ENCODE measurements around the gene UNC5CL. TPM values are rescaled to one million over a fixed set of nuclear protein-coding genes. Genes with fewer than 3 reads are reported as not detected.
A peak's percentile ranks its signal among the peaks of the same experiment; 100 is the strongest.

UNC5CL gene
- total RNA-seq, 1 experiment from 2014 or later = 5.5 TPM

- peaks cover 26% of the 10 kb centered on the region for H3K4me1 Mint-ChIP-seq (ENCODE audit: low read depth, unreplicated experiment)
- Histone ChIP-seq H3K36me3 (ENCODE audit: control insufficient read depth, insufficient read depth, low read length) (no peaks in the 10 kb centered on the region), H3K27me3 (replicated peaks; ENCODE audit: control insufficient read depth, insufficient read depth, low read length) (no peaks in the 10 kb centered on the region), H3K4me3 (ENCODE audit: low read depth, low read length) (no peak overlapping the region), H3K4me1 (peaks cover 21% of the 10 kb centered on the region), H3K9me3 (no peaks in the 10 kb centered on the region)
- peak in 1 of 2 experiments; percentile 26 for DNase-seq
- no peaks in the 10 kb centered on the region for H3K36me3 Mint-ChIP-seq (ENCODE audit: insufficient read depth, unreplicated experiment)
- no peak overlapping the region for H3K4me3 Mint-ChIP-seq (ENCODE audit: unreplicated experiment)
- intact Hi-C loops (cut with micrococcal nuclease; ENCODE audit: unreplicated experiment) = no loop called here
- ChIA-PET POLR2A (no interaction called here), CTCF (interaction anchor here (0.9 kb wide), 1 partner anchor 82 kb away, joined by 3 read pairs; the partner anchor contains the start of genes NFYA and OARD1)
- TF ChIP-seq CTCF (IDR thresholded peaks at IDR 0.05; ENCODE audit: insufficient read depth in 1 of 2, low read depth in 1 of 2, low read length in 1 of 2, severe bottlenecking in 1 of 2, unreplicated experiment in 1 of 2) = peak; percentile 30 to 44
- H3K27me3 Mint-ChIP-seq (ENCODE audit: insufficient read depth, unreplicated experiment) = no peaks in the 10 kb centered on the region
- H3K9me3 Mint-ChIP-seq (ENCODE audit: unreplicated experiment) = no peaks in the 10 kb centered on the region
- no peak overlapping the region for H3K27ac Mint-ChIP-seq (ENCODE audit: unreplicated experiment)
- BruUV-seq (replicated peaks) = no TSS peak
These were observed 48.7 kb downstream of the UNC5CL start for GRCh38 chr6:40990301-40990700.

GRCh38 chr6:40989204-40990169 is 49.5 kb downstream of the UNC5CL start:
- no peaks in the 10 kb centered on the region for H3K27me3 Mint-ChIP-seq (ENCODE audit: insufficient read depth, unreplicated experiment)
- ChIA-PET POLR2A (no interaction called here), CTCF (interaction anchor here (0.9 kb wide), 1 partner anchor 83 kb away, joined by 3 read pairs; the partner anchor contains the start of genes NFYA and OARD1)
- no peak overlapping the region for H3K4me3 ChIP-seq (ENCODE audit: low read depth, low read length)
- H3K36me3 Mint-ChIP-seq (ENCODE audit: insufficient read depth, unreplicated experiment) = no peaks in the 10 kb centered on the region
- H3K4me1 Mint-ChIP-seq (ENCODE audit: low read depth, unreplicated experiment) = peaks cover 26% of the 10 kb centered on the region
- no peak for DNase-seq
- no peak overlapping the region for H3K4me3 Mint-ChIP-seq (ENCODE audit: unreplicated experiment)
- BruUV-seq (replicated peaks) = no TSS peak
- intact Hi-C loops (cut with micrococcal nuclease; ENCODE audit: unreplicated experiment) = no loop called here
- no peak overlapping the region for H3K27ac Mint-ChIP-seq (ENCODE audit: unreplicated experiment)
- H3K9me3 Mint-ChIP-seq (ENCODE audit: unreplicated experiment) = no peaks in the 10 kb centered on the region
- H3K9me3 ChIP-seq = no peaks in the 10 kb centered on the region
- H3K36me3 ChIP-seq (ENCODE audit: control insufficient read depth, insufficient read depth, low read length) = no peaks in the 10 kb centered on the region
- no peaks in the 10 kb centered on the region for H3K27me3 ChIP-seq (replicated peaks; ENCODE audit: control insufficient read depth, insufficient read depth, low read length)
- H3K4me1 ChIP-seq = peaks cover 15% of the 10 kb centered on the region; the same call in 1 of the 2 replicates
- no peak for TF ChIP-seq CTCF (IDR thresholded peaks at IDR 0.05; ENCODE audit: insufficient read depth in 1 of 2, low read depth in 1 of 2, low read length in 1 of 2, severe bottlenecking in 1 of 2, unreplicated experiment in 1 of 2)

- Mint-ChIP-seq H3K9me3 (ENCODE audit: unreplicated experiment) (no peaks in the 10 kb centered on the region), H3K4me1 (ENCODE audit: low read depth, unreplicated experiment) (peaks cover 20% of the 10 kb centered on the region), H3K27ac (ENCODE audit: unreplicated experiment) (no peak overlapping the region), H3K36me3 (ENCODE audit: insufficient read depth, unreplicated experiment) (no peaks in the 10 kb centered on the region), H3K4me3 (ENCODE audit: unreplicated experiment) (no peak overlapping the region), H3K27me3 (ENCODE audit: insufficient read depth, unreplicated experiment) (no peaks in the 10 kb centered on the region)
- no TSS peak for BruUV-seq (replicated peaks)
- intact Hi-C loops (cut with micrococcal nuclease; ENCODE audit: unreplicated experiment) = no loop called here
- no peak for DNase-seq
- no peaks in the 10 kb centered on the region for H3K36me3 ChIP-seq (ENCODE audit: control insufficient read depth, insufficient read depth, low read length)
- ChIA-PET POLR2A (no interaction called here), CTCF (no interaction called here)
- H3K27me3 ChIP-seq (replicated peaks; ENCODE audit: control insufficient read depth, insufficient read depth, low read length) = no peaks in the 10 kb centered on the region
- H3K4me3 ChIP-seq (ENCODE audit: low read depth, low read length) = no peak overlapping the region
- no peaks in the 10 kb centered on the region for H3K9me3 ChIP-seq
- no peak for TF ChIP-seq CTCF (IDR thresholded peaks at IDR 0.05; ENCODE audit: insufficient read depth in 1 of 2, low read depth in 1 of 2, low read length in 1 of 2, severe bottlenecking in 1 of 2, unreplicated experiment in 1 of 2)
- peaks cover 12% of the 10 kb centered on the region; the same call in 1 of the 2 replicates for H3K4me1 ChIP-seq
These were observed 50.4 kb downstream of the UNC5CL start for GRCh38 chr6:40988634-40989033.
